ENCODE data around the gene KRTAP5-4.

Gene KRTAP5-4

GRCh38 chr11:1653541-1654387, 31.8 kb upstream of the KRTAP5-4 start:
- TF ChIP-seq, protein P1, sequence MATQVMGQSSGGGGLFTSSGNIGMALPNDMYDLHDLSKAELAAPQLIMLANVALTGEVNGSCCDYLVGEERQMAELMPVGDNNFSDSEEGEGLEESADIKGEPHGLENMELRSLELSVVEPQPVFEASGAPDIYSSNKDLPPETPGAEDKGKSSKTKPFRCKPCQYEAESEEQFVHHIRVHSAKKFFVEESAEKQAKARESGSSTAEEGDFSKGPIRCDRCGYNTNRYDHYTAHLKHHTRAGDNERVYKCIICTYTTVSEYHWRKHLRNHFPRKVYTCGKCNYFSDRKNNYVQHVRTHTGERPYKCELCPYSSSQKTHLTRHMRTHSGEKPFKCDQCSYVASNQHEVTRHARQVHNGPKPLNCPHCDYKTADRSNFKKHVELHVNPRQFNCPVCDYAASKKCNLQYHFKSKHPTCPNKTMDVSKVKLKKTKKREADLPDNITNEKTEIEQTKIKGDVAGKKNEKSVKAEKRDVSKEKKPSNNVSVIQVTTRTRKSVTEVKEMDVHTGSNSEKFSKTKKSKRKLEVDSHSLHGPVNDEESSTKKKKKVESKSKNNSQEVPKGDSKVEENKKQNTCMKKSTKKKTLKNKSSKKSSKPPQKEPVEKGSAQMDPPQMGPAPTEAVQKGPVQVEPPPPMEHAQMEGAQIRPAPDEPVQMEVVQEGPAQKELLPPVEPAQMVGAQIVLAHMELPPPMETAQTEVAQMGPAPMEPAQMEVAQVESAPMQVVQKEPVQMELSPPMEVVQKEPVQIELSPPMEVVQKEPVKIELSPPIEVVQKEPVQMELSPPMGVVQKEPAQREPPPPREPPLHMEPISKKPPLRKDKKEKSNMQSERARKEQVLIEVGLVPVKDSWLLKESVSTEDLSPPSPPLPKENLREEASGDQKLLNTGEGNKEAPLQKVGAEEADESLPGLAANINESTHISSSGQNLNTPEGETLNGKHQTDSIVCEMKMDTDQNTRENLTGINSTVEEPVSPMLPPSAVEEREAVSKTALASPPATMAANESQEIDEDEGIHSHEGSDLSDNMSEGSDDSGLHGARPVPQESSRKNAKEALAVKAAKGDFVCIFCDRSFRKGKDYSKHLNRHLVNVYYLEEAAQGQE (IDR thresholded peaks at IDR 0.05; ENCODE audit: insufficient read depth in 1 of 2, low read depth in 2 of 2, low read length in 2 of 2), result no peak
- no peak for TF ChIP-seq SIN3A (IDR thresholded peaks at IDR 0.05; ENCODE audit: borderline replicate concordance, insufficient read depth, low read length)

DNA sequence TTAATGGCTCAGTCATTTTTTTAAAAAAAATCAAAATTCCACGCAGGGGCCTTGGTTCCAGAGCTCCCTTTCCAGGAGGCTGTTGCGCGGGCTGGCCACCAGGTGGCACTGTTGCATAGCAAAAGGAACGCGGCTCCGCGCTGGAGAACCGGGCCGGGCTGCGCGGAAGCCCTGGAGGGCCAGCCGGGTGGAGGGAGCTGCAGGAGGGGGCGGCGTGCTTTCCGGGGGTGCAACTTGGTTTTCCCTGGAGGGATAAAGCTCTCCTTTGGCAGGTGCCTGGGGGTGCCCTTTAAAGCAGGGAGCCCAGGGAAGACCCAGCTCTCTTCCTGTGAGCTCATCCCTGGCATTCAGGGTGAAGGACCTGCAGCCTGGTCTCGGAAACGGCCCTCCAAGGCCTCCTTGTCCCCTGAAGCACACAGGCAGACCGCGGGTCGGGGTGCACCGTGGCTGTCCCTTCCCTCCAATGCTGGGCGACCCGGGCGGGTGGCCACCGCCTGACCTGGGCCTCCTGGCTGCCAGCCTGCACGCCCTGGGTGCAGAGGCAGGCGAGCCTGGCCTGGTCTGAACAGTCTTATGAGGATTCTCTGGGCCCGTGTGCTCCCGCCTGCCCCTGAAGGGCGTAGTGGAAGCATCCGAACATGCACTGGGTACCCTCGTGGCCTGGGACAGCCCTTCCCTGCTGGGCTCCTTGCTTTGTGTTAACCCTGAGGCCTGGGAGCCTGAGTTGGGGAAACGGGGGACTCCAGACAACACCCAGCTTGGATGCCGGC, 31.0 kb upstream of the KRTAP5-4 start:
- TF ChIP-seq FOXP2 (optimal IDR thresholded peaks at IDR 0.05; ENCODE audit: borderline replicate concordance, extremely low read depth, extremely low read length, insufficient read depth) (peak; percentile 58), TAF1 (IDR thresholded peaks at IDR 0.05; ENCODE audit: borderline replicate concordance, insufficient read depth, low read length) (no peak)

DNA sequence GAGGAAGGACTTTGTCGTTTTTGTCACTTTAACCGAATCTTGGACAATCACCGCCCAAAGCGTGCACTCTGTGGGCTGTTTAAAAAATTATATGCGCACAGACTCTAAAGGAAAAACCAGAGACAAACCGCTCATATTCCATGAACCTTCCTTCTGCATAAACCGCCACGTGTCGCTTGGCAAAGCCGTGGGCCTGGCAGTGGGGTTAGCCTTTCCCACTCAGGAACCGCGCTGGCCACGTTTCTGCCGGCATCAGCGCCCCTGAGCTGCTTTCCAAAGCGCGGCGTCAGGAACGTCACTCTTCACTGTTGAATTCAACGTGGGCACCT, 30.5 kb upstream of the KRTAP5-4 start:
- TF ChIP-seq SIN3A (IDR thresholded peaks at IDR 0.05; ENCODE audit: borderline replicate concordance, insufficient read depth, low read length), result no peak
- TF ChIP-seq POLR2AphosphoS5 (IDR thresholded peaks at IDR 0.05; ENCODE audit: low read depth, low read length), result no peak
- no peak for TF ChIP-seq TAF1 (IDR thresholded peaks at IDR 0.05; ENCODE audit: borderline replicate concordance, insufficient read depth, low read length)
- TF ChIP-seq, protein P1 (IDR thresholded peaks at IDR 0.05; ENCODE audit: insufficient read depth in 1 of 2, low read depth in 2 of 2, low read length in 2 of 2), result no peak
- no peak for TF ChIP-seq FOXP2 (optimal IDR thresholded peaks at IDR 0.05; ENCODE audit: borderline replicate concordance, extremely low read depth, extremely low read length, insufficient read depth)

GRCh38 chr11:1652026-1652425, 30.1 kb upstream of the KRTAP5-4 start:
- TF ChIP-seq POLR2AphosphoS5 (IDR thresholded peaks at IDR 0.05; ENCODE audit: low read depth, low read length), result no peak
- no peak for TF ChIP-seq TAF1 (IDR thresholded peaks at IDR 0.05; ENCODE audit: borderline replicate concordance, insufficient read depth, low read length)
- TF ChIP-seq SIN3A (IDR thresholded peaks at IDR 0.05; ENCODE audit: borderline replicate concordance, insufficient read depth, low read length), result no peak
- TF ChIP-seq, protein P1 (IDR thresholded peaks at IDR 0.05; ENCODE audit: insufficient read depth in 1 of 2, low read depth in 2 of 2, low read length in 2 of 2), result no peak
- no peak for TF ChIP-seq FOXP2 (optimal IDR thresholded peaks at IDR 0.05; ENCODE audit: borderline replicate concordance, extremely low read depth, extremely low read length, insufficient read depth)

- TF ChIP-seq TAF1 (IDR thresholded peaks at IDR 0.05; ENCODE audit: borderline replicate concordance, insufficient read depth, low read length) (no peak), FOXP2 (optimal IDR thresholded peaks at IDR 0.05; ENCODE audit: borderline replicate concordance, extremely low read depth, extremely low read length, insufficient read depth) (no peak), SIN3A (IDR thresholded peaks at IDR 0.05; ENCODE audit: borderline replicate concordance, insufficient read depth, low read length) (no peak), POLR2AphosphoS5 (IDR thresholded peaks at IDR 0.05; ENCODE audit: low read depth, low read length) (no peak)
- TF ChIP-seq, protein P1 (IDR thresholded peaks at IDR 0.05; ENCODE audit: insufficient read depth in 1 of 2, low read depth in 2 of 2, low read length in 2 of 2), result no peak
These were observed 29.6 kb upstream of the KRTAP5-4 start for GRCh38 chr11:1651411-1651980.
